DOHH2 (cell line): ENCODE data around the gene MKLN1.
A peak's percentile ranks its signal among the peaks of the same experiment; 100 is the strongest.

Source experiments
- H3F3A ChIP-seq: fragments of 200-600 bp; sonication (generic), shearing (Covaris generic); 2 replicates; pipeline ENCODE4 v1.6.0; 2016; ENCODE audit warnings: antibody characterized with exemption, mild to moderate bottlenecking; ENCODE audit not compliant: control insufficient read depth, insufficient read depth
- H3K27ac ChIP-seq: fragments of 200-600 bp; sonication (generic); 2 replicates; pipeline ENCODE4 v1.5.1; 2014; ENCODE audit warnings: low read depth, mild to moderate bottlenecking, low read length, moderate library complexity
- H3K27me3 ChIP-seq: fragments of 200-600 bp; sonication (generic); 2 replicates; pipeline ENCODE4 v1.6.1; 2014; ENCODE audit warnings: mild to moderate bottlenecking, low read length, mixed read lengths; ENCODE audit not compliant: control insufficient read depth
- H3K36me3 ChIP-seq: fragments of 200-600 bp; sonication (generic); 2 replicates; pipeline ENCODE4 v1.6.1; 2014; ENCODE audit warnings: mild to moderate bottlenecking, low read length, moderate library complexity, mixed read lengths; ENCODE audit not compliant: control insufficient read depth
- H3K4me1 ChIP-seq: fragments of 200-600 bp; sonication (generic); 2 replicates; pipeline ENCODE4 v1.6.1; 2014; ENCODE audit warnings: mild to moderate bottlenecking, low read length, mixed read lengths; ENCODE audit not compliant: control insufficient read depth
- H3K4me2 ChIP-seq: fragments of 200-600 bp; sonication (generic); 2 replicates; pipeline ENCODE4 v1.6.0; 2014; ENCODE audit warnings: mild to moderate bottlenecking, low read length, moderate library complexity
- H3K4me3 ChIP-seq: fragments of 200-600 bp; sonication (generic); 2 replicates; pipeline ENCODE4 v1.5.1; 2014; ENCODE audit warnings: mild to moderate bottlenecking, low read length, mixed read lengths
- H3K79me2 ChIP-seq: fragments of 200-600 bp; sonication (generic); 2 replicates; pipeline ENCODE4 v1.6.1; 2014; ENCODE audit warnings: mild to moderate bottlenecking, low read length, mixed read lengths; ENCODE audit not compliant: control insufficient read depth
- H3K9me2 ChIP-seq: fragments of 200-600 bp; sonication (generic); replicated peaks from 2 replicates; pipeline ENCODE4 v1.6.1; 2014; ENCODE audit warnings: mild to moderate bottlenecking, low read length, mixed read lengths; ENCODE audit not compliant: control insufficient read depth
- H3K9me3 ChIP-seq: fragments of 200-600 bp; sonication (generic); 2 replicates; pipeline ENCODE4 v1.6.1; 2014; ENCODE audit warnings: antibody characterized with exemption, low read length, mixed read lengths; ENCODE audit not compliant: control insufficient read depth, insufficient read depth
- H4K20me1 ChIP-seq: fragments of 200-600 bp; sonication (generic); 2 replicates; pipeline ENCODE4 v1.6.0; 2014; ENCODE audit warnings: low read depth, mild to moderate bottlenecking, antibody characterized with exemption, low read length, moderate library complexity; ENCODE audit not compliant: control insufficient read depth, insufficient read depth
- CTCF ChIP-seq: fragments of 200-600 bp; sonication (generic); IDR thresholded peaks from one replicate; pipeline ENCODE4 v1.5.1; 2014; ENCODE audit warnings: antibody characterized with exemption, mild to moderate bottlenecking, low read depth, low read length; ENCODE audit not compliant: poor library complexity, severe bottlenecking
- EZH2phosphoT487 ChIP-seq: fragments of 200-600 bp; sonication (generic); IDR thresholded peaks from 2 replicates; pipeline ENCODE4 v1.6.1; 2017; ENCODE audit warnings: borderline replicate concordance, mild to moderate bottlenecking, antibody characterized with exemption, low read length, moderate library complexity, mixed read lengths

The MKLN1 gene

GRCh38 chr7:131326576-131326975 lies 1.1 kb upstream of the MKLN1 start:
- Histone ChIP-seq H3K4me1 (peaks cover 60% of the 10 kb centered on the region), H3K79me2 (peaks cover 50% of the 10 kb centered on the region), H3K36me3 (peaks cover 22% of the 10 kb centered on the region), H3K4me3 (peak overlapping the region; percentile 97), H3K4me2 (peak overlapping the region; percentile 92), H4K20me1 (peaks cover 10% of the 10 kb centered on the region; the same call in 1 of the 2 replicates), H3K27me3 (no peaks in the 10 kb centered on the region), H3F3A (peaks cover 9% of the 10 kb centered on the region), H3K9me3 (no peaks in the 10 kb centered on the region), H3K9me2 (no peaks in the 10 kb centered on the region), H3K27ac (no peak overlapping the region)
- no peak for TF ChIP-seq EZH2phosphoT487
- no peak for TF ChIP-seq CTCF

GRCh38 chr7:131327049-131327625 lies 539 bp upstream of the MKLN1 start:
- Histone ChIP-seq H3K9me2 (no peaks in the 10 kb centered on the region), H3K36me3 (peaks cover 24% of the 10 kb centered on the region), H3K79me2 (peaks cover 55% of the 10 kb centered on the region), H3K4me3 (peak overlapping the region; percentile 97), H3F3A (peaks cover 9% of the 10 kb centered on the region), H3K27me3 (no peaks in the 10 kb centered on the region), H3K4me1 (peaks cover 64% of the 10 kb centered on the region), H3K9me3 (no peaks in the 10 kb centered on the region), H4K20me1 (peaks cover 10% of the 10 kb centered on the region; the same call in 1 of the 2 replicates), H3K27ac (peak overlapping the region; percentile 77), H3K4me2 (peak overlapping the region; percentile 92)
- TF ChIP-seq CTCF (no peak), EZH2phosphoT487 (no peak)

GRCh38 chr7:131328377-131329175 lies 900 bp downstream of the MKLN1 start:
- peaks cover 9% of the 10 kb centered on the region for H3F3A ChIP-seq
- peaks cover 10% of the 10 kb centered on the region; the same call in 1 of the 2 replicates for H4K20me1 ChIP-seq
- H3K27ac ChIP-seq: peak overlapping the region; percentile 77
- no peaks in the 10 kb centered on the region for H3K27me3 ChIP-seq
- peak overlapping the region; percentile 92 for H3K4me2 ChIP-seq
- H3K4me3 ChIP-seq: peak overlapping the region; percentile 97
- peaks cover 33% of the 10 kb centered on the region for H3K36me3 ChIP-seq
- H3K79me2 ChIP-seq: peaks cover 70% of the 10 kb centered on the region
- no peaks in the 10 kb centered on the region for H3K9me2 ChIP-seq
- TF ChIP-seq CTCF (no peak), EZH2phosphoT487 (no peak)
- H3K9me3 ChIP-seq: no peaks in the 10 kb centered on the region
- peaks cover 64% of the 10 kb centered on the region for H3K4me1 ChIP-seq
